ENCODE data around the gene OBP2B.
"Not testable (repeated sequence)": the region's sequence is repeated elsewhere in the genome, so short reads cannot be mapped to it uniquely, and the experiment has no call there.

The OBP2B gene

DNA sequence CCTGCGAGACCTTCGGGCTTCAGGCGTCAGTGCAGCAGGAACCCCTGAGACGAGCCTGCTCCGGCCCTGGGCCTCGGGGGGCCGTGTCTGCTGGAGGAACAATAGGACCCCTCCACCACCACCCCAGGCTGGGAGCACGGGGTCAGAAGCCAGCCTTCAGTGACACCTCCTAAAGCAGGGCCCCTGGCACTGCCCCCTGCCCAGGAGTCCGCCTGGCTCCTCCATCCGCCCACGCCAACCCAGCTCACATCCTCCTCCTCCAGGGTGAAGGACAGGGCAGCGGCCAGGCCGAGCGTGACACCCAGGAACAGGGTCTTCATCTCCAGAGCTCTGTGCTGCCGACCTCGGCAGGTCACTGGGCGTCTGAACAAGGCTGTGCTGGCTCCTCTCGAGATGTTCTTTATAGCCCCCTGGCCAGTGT lies at the start of gene OBP2B:
Gene OBP2B, minus strand, starts transcription at position 371 of the 421 bp plus-strand sequence. Its CDS starts 51 bp downstream, at position 320.
- not testable (repeated sequence) for DNase-seq (ENCODE audit: low spot score)

DNA sequence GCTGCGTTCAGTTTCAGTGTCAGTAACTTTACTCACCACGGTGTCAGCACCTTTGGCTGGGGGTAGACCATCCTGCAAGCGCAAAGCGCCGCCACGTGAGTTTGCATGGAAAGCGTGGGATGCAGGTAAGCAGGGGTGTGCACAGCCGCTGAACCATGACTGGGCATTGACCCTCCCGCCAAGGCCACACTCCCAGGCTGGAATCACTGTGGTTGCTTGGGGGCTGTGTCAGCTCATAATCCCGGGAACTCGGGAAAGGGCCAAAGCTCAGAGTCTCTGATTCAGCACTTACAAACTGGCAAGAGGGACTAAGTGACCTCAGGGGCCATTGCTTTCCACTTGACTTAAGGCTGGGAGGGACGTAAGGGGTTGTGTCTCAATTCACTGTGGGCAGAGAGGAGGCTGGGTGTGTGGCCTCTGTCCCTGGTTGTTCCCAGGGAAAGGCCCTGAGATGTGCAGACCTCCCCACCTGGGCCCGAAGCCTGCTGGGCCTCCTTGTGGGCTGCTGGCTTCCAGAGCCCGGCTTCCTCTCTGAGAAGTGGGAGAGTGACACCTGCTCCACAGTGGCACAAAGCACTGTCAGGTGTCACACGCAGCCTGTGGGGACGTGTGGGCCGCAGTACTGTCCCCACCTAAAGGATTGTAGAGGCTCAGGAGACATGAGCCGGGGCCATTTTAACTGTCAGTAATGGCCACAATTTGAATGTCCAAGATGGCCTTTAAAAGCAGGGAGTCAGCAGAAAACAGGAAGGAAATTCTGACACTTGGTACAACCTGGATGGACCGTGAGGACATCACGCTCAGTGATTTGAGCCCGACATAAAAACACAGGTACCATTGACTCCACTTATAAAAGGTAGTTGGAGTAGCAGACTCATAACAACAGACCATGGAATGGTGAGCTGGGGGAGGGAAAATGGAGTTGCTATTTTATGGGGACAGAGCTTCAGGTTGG lies 49.3 kb upstream of the OBP2B start:
- no peak for DNase-seq (ENCODE audit: low spot score)

DNA sequence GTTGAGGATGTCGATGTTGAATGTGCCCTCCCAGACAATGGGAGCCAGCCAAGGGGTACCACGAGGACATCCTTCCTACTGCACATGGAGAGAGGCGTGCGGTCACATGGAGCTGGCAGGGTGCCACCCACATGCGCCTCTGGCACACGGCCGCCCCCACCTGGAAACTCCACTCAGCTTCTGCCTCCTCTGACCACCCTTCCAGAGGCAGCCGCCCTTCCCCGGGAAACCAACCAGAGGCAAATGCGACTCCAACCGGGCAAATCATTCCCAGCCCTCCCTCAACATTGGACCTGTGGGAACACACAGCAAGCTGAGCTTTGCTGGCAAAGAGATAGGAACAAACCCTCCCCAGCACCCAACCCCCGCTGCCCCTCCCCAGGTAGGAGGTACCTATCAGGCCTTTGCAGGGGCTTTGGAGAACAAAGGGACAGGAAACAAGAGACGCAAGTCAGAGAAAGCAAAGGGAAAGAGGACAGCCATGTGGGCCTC lies 48.5 kb upstream of the OBP2B start:
- DNase-seq (ENCODE audit: low spot score): no peak

GRCh38 chr9:133256686-133257091 lies 47.6 kb upstream of the OBP2B start:
- DNase-seq (ENCODE audit: low spot score): no peak

DNA sequence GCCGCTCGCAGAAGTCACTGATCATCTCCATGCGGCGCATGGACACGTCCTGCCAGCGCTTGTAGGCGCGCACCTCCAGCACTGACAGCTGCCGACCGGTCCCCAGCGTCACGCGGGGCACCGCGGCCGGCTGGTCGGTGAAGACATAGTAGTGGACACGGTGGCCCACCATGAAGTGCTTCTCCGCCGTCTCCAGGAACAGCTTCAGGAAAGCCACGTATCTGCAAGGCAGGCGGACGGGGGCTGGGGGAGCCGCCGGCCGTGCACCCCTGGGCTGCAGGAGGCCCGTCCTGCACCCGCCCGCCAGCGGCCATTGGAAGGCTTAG lies 47.0 kb upstream of the OBP2B start:
- no peak for DNase-seq (ENCODE audit: low spot score)

DNA sequence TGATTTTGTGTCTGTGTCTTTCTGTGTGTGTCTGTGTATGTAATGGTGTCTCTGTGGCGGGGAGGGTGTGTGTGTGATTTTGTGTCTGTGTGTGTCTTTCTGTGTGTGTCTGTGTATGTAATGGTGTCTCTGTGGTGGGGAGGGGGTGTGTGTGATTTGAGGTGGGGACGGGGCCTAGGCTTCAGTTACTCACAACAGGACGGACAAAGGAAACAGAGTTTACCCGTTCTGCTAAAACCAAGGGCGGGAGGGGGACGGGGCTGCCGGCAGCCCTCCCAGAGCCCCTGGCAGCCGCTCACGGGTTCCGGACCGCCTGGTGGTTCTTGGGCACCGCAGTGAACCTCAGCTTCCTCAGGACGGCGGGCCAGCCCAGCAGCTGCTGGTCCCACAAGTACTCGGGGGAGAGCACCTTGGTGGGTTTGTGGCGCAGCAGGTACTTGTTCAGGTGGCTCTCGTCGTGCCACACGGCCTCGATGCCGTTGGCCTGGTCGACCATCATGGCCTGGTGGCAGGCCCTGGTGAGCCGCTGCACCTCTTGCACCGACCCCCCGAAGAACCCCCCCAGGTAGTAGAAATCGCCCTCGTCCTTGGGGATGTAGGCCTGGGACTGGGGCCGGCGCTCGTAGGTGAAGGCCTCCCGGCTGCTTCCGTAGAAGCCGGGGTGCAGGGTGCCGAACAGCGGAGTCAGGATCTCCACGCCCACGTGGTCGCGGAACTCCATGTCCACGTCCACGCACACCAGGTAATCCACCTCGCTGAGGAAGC lies 46.5 kb upstream of the OBP2B start:
- no peak for DNase-seq (ENCODE audit: low spot score)

- DNase-seq (ENCODE audit: low spot score): no peak
Measured at GRCh38 chr9:133254471-133254870, 45.4 kb upstream of the OBP2B start.

GRCh38 chr9:133253268-133253667 lies 44.2 kb upstream of the OBP2B start:
- no peak for DNase-seq (ENCODE audit: low spot score)

GRCh38 chr9:133252301-133253020 lies 43.4 kb upstream of the OBP2B start:
- no peak for DNase-seq (ENCODE audit: low spot score)

- DNase-seq (ENCODE audit: low spot score): no peak
Measured at GRCh38 chr9:133251773-133252172, 42.7 kb upstream of the OBP2B start.

GRCh38 chr9:133251221-133251620 lies 42.2 kb upstream of the OBP2B start:
- DNase-seq (ENCODE audit: low spot score): not testable (repeated sequence)

- no peak for DNase-seq (ENCODE audit: low spot score)
Measured at GRCh38 chr9:133250741-133251170, 41.7 kb upstream of the OBP2B start.

DNA sequence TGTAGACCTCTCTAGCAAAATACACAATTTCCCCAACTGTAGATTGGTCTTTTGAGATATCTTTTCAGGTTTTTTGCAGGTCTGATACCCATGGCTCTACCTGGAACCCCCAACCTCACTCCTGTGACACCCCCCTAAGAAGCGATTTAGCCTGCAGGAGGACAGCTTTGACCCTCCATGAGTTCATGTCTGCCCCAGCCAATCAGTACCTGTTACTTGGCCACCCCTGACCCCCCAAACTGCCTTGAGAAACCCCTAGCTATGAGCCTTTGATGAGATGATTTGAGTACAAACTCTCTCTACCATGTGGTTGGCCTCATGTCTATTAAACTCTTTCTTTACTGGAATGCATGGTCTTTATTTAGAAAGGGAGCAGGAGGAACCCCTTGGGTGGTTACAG lies 40.3 kb upstream of the OBP2B start:
- no peak for DNase-seq (ENCODE audit: low spot score)

GRCh38 chr9:133248726-133249295 lies 39.8 kb upstream of the OBP2B start:
- DNase-seq (ENCODE audit: low spot score): no peak

DNA sequence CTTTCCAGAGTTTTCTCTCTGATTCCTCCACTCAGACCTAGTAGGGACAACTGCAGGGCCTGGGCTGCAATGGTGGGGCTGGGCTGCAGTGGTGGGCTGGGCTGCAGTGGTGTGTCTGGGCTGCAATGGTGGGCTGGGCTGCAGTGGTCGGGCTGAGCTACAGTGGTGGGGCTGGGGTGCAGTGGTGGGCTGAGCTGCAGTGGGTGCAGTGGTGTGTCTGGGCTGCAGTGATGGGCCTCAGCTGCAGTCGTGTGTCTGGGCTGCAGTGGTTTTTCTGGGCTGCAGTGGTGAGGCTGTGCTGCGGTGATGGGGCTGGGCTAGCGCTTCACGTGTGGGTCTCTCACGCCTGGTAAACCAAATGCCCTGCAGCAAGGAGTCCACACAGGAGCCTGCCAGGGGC lies 38.6 kb upstream of the OBP2B start:
- DNase-seq (ENCODE audit: low spot score): no peak

DNA sequence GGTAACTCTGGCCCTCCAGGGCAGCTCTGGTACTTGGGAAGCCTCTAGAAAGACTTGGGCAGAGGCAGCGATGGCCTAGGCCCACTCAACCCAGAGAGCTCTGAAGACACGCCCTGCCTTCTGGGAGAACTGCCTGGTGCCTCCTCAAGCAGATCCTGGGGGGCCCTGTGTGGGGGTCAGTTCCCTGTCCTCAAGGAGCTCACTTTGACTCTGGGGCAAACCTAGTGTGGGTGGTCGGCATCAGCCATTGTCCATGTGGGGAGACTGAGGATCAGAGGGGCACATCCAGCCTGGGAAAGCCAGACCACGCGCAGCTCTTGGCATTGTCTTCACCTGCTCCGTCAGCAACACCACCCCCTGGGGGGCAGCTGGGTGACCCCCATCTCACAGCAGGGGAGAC lies 37.9 kb upstream of the OBP2B start:
- DNase-seq (ENCODE audit: low spot score): no peak

DNA sequence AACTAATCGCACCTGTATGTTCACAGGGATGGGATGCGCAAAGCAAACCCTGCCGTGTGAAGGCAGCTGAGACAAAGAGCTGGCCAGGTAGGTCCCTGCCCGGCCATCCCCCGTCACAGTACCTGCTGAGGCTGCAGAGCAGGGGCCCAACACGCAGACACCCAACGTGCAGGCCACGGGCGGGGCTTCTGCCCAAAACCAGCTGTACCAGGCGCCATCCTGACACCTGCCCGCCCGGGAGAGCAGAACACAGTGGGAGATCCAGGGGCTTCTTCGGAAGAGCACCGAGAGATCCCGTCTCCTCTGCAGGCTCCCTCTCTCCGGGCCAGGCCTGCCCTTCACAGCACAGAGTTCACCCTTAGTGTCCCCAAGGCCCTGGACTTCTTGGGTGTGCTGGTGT lies 37.5 kb upstream of the OBP2B start:
- DNase-seq (ENCODE audit: low spot score): no peak

DNA sequence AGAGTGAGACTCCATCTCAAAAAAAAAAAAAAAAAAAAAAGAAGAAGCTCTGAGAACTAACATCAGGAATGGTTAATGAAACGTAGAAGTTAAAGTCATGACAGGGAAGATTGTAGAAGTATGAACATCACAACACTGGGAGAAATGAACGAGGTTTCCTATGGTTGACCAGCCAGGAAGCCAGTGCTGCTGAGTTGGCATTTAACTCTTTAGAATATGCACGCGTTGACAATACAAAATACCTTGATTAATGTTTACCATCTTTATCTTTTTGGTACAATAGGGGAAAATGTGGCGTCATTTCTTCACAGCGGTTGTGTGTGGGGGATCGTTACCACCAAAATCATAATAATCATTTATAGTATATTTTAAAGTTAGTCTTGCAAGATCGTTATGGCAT lies 33.9 kb upstream of the OBP2B start:
- DNase-seq (ENCODE audit: low spot score): no peak

- no peak for DNase-seq (ENCODE audit: low spot score)
Measured at GRCh38 chr9:133242241-133242640, 33.2 kb upstream of the OBP2B start.

- DNase-seq (ENCODE audit: low spot score): no peak
Measured at GRCh38 chr9:133239533-133240090, 30.6 kb upstream of the OBP2B start.

DNA sequence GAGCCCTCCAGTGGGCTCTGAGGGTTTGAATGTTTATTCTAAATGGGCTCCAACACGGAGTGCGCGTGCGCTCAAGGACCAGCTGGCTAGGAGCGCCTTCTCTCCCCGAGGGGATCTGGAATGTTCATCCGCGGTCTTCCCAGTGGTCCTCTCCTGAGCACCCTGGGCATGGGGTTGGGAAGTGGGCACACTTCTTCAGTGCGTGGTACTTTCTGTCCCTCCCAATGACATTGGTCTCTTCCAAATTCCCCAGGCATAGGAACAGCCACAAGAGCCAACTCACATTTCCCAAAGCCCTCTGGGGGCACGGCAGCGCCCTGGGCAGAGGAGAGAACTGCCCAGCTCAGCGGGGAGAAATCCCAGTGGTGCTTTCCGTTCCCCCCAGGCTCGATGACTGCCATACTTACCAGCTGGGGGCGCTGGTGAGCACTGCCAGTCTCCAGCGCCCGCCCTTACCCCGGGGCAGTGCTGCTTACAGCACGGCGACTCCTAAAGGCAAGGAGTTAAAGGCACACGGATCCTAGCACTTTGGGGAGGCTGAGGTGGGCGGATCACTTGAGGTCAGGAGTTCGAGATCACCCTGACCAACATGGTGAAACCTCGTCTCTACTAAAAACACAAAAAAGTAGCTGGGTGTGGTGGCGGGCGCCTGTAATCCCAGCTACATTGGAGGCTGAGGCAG lies 29.9 kb upstream of the OBP2B start:
- peak; percentile 79 for DNase-seq (ENCODE audit: low spot score)

All from hepatic stellate cell (primary cell).